ENCODE results near the gene TUBGCP3. TPM values are rescaled to one million over a fixed set of nuclear protein-coding genes. Genes with fewer than 3 reads are reported as not detected.

The TUBGCP3 gene
- total RNA-seq, 3 donors from 2014 or later (not counting 1 experiment from before 2014, with no cell fraction given): 43.0 to 57.9 (median 53.6) TPM

DNA sequence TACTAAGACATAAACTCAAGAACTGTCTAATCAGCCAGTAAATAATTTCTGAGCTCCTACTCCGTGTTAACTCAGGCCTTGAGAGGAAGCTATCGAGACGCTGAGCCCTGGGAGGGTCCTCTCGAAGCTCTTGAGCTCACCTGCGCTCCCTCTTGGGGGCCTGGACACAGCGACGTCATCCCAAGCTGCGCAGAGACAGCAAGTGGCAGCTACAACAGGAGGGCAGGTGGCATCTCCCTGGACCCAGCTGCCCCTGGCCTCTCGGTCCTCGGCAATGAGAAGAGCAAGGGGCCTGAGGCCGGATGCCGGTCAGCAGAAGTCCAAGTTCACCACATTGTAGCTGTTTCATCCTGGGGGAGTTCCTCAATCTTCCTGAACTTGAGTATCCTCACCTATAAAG, 30.5 kb upstream of the TUBGCP3 start:
- Mint-ChIP-seq H3K9me3 (no peaks in the 10 kb centered on the region), H3K36me3 (no peaks in the 10 kb centered on the region), H3K4me1 (no peaks in the 10 kb centered on the region), H3K4me3 (no peak overlapping the region), H3K27me3 (ENCODE audit: low read depth in 2 of 2) (peaks cover 15 to 40% of the 10 kb centered on the region in 2 donors), H3K27ac (no peak overlapping the region)
- intact Hi-C loops (cut with micrococcal nuclease): no loop called here
- Histone ChIP-seq H3K36me3 (ENCODE audit: control insufficient read depth, insufficient read depth, low read length) (no peaks in the 10 kb centered on the region), H3K4me1 (ENCODE audit: control insufficient read depth, insufficient read depth, low read length) (no peaks in the 10 kb centered on the region), H3K27ac (ENCODE audit: low read length) (no peak overlapping the region), H3K4me3 (ENCODE audit: low read length) (no peak overlapping the region), H3K27me3 (ENCODE audit: control insufficient read depth, insufficient read depth, low read length) (no peaks in the 10 kb centered on the region), H3K9me3 (ENCODE audit: control insufficient read depth, insufficient read depth, low read length) (no peaks in the 10 kb centered on the region)
- TF ChIP-seq, protein P1, sequence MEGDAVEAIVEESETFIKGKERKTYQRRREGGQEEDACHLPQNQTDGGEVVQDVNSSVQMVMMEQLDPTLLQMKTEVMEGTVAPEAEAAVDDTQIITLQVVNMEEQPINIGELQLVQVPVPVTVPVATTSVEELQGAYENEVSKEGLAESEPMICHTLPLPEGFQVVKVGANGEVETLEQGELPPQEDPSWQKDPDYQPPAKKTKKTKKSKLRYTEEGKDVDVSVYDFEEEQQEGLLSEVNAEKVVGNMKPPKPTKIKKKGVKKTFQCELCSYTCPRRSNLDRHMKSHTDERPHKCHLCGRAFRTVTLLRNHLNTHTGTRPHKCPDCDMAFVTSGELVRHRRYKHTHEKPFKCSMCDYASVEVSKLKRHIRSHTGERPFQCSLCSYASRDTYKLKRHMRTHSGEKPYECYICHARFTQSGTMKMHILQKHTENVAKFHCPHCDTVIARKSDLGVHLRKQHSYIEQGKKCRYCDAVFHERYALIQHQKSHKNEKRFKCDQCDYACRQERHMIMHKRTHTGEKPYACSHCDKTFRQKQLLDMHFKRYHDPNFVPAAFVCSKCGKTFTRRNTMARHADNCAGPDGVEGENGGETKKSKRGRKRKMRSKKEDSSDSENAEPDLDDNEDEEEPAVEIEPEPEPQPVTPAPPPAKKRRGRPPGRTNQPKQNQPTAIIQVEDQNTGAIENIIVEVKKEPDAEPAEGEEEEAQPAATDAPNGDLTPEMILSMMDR (IDR thresholded peaks at IDR 0.05): no peak
- WGBS (ENCODE audit: insufficient coverage): 90% methylated on average over 12 of the region's 12 CpGs
- DNase-seq (no peak), ATAC-seq (no peak)

DNA sequence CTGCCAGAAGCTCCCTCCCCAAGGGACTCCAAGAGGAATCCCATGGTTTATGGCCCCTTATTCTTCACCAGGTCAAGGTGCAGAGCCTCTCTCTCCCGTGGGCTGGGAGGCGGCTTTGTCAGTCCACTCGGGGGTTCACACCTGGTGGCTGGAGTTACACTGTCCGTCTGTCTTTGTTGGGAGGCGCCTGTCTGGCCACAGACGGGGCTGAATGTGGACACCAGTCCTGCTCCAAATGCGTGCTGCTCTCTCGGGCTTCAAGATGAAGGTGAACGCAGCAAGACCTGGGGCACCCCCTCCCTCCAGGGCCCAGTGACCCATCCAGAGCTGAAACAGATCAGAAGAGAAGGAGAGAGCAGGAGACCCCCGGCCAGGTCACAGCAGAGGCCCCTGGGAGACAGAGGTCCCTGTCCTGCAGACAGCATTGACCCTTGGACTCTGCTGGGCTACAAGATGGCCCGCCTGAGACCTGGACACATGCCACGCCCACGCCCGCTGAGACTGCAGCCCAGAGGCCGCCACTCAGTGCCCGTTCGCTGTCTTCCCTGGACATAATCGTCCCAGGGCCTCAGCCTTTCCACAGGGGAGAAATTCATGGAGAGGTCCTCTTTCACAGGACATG, 29.9 kb upstream of the TUBGCP3 start:
- Histone ChIP-seq H3K27me3 (ENCODE audit: control insufficient read depth, insufficient read depth, low read length) (no peaks in the 10 kb centered on the region), H3K9me3 (ENCODE audit: control insufficient read depth, insufficient read depth, low read length) (no peaks in the 10 kb centered on the region), H3K4me1 (ENCODE audit: control insufficient read depth, insufficient read depth, low read length) (no peaks in the 10 kb centered on the region), H3K36me3 (ENCODE audit: control insufficient read depth, insufficient read depth, low read length) (no peaks in the 10 kb centered on the region), H3K27ac (ENCODE audit: low read length) (no peak overlapping the region), H3K4me3 (ENCODE audit: low read length) (no peak overlapping the region)
- H3K27ac Mint-ChIP-seq: no peak overlapping the region
- H3K4me1 Mint-ChIP-seq: no peaks in the 10 kb centered on the region
- peaks cover 13 to 40% of the 10 kb centered on the region in 2 donors for H3K27me3 Mint-ChIP-seq (ENCODE audit: low read depth in 2 of 2)
- no peak for ATAC-seq
- intact Hi-C loops (cut with micrococcal nuclease): no loop called here
- 86% methylated on average over 18 of the region's 18 CpGs for WGBS (ENCODE audit: insufficient coverage)
- no peaks in the 10 kb centered on the region for H3K9me3 Mint-ChIP-seq
- TF ChIP-seq, protein P1 (IDR thresholded peaks at IDR 0.05): no peak
- no peak for DNase-seq
- no peaks in the 10 kb centered on the region for H3K36me3 Mint-ChIP-seq
- H3K4me3 Mint-ChIP-seq: no peak overlapping the region

DNA sequence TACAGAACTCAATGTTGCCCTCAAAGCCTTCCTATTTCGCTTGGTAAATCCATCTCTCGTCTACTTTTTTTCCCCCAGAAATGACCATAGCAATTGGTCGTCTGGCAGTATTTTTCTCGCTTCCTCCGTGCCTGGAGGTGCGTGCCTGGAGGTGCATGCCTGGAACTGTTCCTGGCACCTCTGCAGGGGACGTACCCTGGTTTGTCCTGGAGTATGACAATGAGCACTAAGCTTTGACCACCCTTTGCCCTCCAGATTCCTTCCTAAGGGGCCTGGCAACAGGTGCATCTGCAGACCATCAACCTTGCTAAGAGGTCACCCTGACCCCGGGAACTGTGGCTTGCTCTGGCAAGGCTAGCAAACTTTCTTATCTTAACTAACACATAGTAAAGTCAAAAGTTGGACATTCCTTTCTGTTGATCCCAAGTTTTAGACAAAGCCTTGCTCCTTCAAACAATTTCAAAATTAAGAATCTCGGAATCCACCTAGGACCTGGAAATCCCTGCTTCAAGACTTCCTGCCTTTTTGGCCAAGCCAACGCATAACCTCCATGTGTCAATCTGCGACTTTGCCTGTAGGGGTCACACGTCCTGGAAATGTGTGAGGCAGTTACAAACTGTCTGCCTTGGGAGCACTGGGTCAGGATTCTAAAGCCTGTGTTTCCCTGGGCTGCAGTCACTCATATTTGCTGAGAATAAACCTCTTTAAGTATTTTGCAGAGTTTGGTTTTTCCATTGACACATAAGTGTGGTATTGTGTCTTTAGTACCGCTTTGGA, 28.8 kb upstream of the TUBGCP3 start:
- ATAC-seq: no peak
- H3K36me3 ChIP-seq (ENCODE audit: control insufficient read depth, insufficient read depth, low read length): no peaks in the 10 kb centered on the region
- H3K9me3 ChIP-seq (ENCODE audit: control insufficient read depth, insufficient read depth, low read length): no peaks in the 10 kb centered on the region
- H3K4me1 ChIP-seq (ENCODE audit: control insufficient read depth, insufficient read depth, low read length): no peaks in the 10 kb centered on the region
- H3K27me3 Mint-ChIP-seq (ENCODE audit: low read depth in 2 of 2): peaks cover 10 to 32% of the 10 kb centered on the region in 2 donors
- no peak overlapping the region for H3K27ac ChIP-seq (ENCODE audit: low read length)
- TF ChIP-seq, protein P1 (IDR thresholded peaks at IDR 0.05): peak; percentile 19
- H3K4me3 ChIP-seq (ENCODE audit: low read length): no peak overlapping the region
- H3K27me3 ChIP-seq (ENCODE audit: control insufficient read depth, insufficient read depth, low read length): no peaks in the 10 kb centered on the region
- DNase-seq: peak in 1 of 2 donors; percentile 47
- H3K27ac Mint-ChIP-seq: no peak overlapping the region
- no peak overlapping the region for H3K4me3 Mint-ChIP-seq
- intact Hi-C loops (cut with micrococcal nuclease): no loop called here
- 65% methylated on average over 13 of the region's 13 CpGs for WGBS (ENCODE audit: insufficient coverage)
- H3K36me3 Mint-ChIP-seq: no peaks in the 10 kb centered on the region
- no peaks in the 10 kb centered on the region for H3K9me3 Mint-ChIP-seq
- no peaks in the 10 kb centered on the region for H3K4me1 Mint-ChIP-seq
